GM12874 (cell line): Measurements from ENCODE around the gene PIAS3.

Experiments used
- CTCF ChIP-seq: IDR thresholded peaks from 2 replicates; pipeline ENCODE4 v1.5.1; 2011; ENCODE audit warnings: low read depth, mild to moderate bottlenecking, control low read depth, low read length, moderate library complexity; ENCODE audit not compliant: insufficient read depth

The PIAS3 gene

GRCh38 chr1:145806408-145806807 lies 52.5 kb downstream of the PIAS3 start:
- no peak for TF ChIP-seq CTCF

DNA sequence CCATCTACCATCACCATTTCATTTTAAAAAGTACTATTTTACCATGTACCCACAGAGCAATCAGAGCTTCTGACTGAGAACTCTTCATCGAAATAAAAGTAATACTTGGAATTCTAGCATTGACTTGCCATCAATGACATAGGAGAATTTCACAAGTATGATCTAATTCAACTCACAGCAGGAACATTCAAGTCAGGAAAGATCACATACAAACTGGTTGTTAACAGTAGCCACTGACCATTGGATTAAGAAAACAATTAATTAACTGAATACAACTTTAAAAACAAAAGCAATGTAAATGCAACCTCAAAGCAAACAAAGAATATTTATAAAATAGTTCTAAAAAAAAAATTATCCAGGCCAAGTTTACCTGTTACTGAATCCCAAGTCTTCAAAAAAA lies 53.8 kb downstream of the PIAS3 start:
- TF ChIP-seq CTCF, result no peak

DNA sequence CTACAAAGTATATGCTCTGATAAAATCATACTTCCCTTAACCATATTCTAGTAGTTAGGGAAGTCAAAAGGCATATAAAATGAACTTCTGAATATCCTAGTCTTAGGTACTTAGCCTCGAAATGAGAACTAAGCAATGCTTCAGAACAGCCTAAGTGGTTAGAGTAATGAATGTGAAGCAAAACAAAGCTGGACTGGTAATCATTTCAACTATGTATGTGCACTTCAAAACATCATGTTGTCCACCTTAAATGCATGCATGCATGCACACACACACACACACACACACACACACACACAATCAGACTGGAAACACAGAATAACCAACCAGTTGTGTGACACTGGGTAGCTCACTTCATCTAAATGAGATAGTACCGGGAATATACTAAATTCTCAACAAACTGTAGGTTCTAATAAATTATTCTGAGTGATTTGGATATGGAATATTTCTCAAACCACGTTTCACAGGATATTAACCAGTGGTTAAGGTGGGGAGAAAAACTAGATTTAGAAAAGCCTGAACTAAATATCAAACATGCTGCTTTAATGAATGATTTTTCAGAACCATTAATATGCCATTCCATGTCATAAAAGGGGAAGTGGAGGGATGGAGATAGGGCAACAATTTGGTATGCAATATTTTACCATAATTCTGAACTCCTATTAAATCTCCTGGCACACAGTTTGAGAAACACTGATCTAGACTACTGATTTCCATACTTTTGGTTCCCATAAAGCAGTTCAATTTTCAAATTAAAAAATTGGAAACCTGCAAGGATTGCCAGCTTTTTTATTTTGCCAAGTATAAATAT lies 54.4 kb downstream of the PIAS3 start:
- TF ChIP-seq CTCF, result no peak

- no peak for TF ChIP-seq CTCF
Observed at GRCh38 chr1:145799806-145800205, 59.1 kb downstream of the PIAS3 start.
